Islet of Langerhans (tissue), 1 donor: ENCODE measurements around the gene RGS19.

Experiments
- FAIRE-seq: peaks from one replicate; lab custom pipeline; 2011; peaks lifted over from hg19 to GRCh38; lab: Jason Lieb, UNC

RGS19 gene

GRCh38 chr20:64107736-64108457, 28.6 kb upstream of the RGS19 start:
- FAIRE-seq = no peak

- no peak for FAIRE-seq
These were observed 27.8 kb upstream of the RGS19 start, which contains the start of gene NPBWR2 for GRCh38 chr20:64106981-64107735. Gene NPBWR2, minus strand, starts transcription at chr20:64107565. Its CDS starts 734 bp downstream, at chr20:64106831.

- no peak for FAIRE-seq
These were observed 27.2 kb upstream of the RGS19 start for GRCh38 chr20:64106435-64106961.

- FAIRE-seq = no peak
These were observed 26.6 kb upstream of the RGS19 start for GRCh38 chr20:64105846-64106434.

GRCh38 chr20:64104667-64105451, 25.5 kb upstream of the RGS19 start:
- FAIRE-seq = no peak

GRCh38 chr20:64103871-64104666, 24.8 kb upstream of the RGS19 start:
- FAIRE-seq = no peak

GRCh38 chr20:64102647-64103354, 23.5 kb upstream of the RGS19 start:
- no peak for FAIRE-seq

GRCh38 chr20:64101731-64102621, 22.7 kb upstream of the RGS19 start:
- FAIRE-seq = no peak

- FAIRE-seq = no peak
These were observed 21.8 kb upstream of the RGS19 start for GRCh38 chr20:64100946-64101688.

GRCh38 chr20:64100566-64100888, 21.2 kb upstream of the RGS19 start:
- no peak for FAIRE-seq

GRCh38 chr20:64099880-64100565, 20.7 kb upstream of the RGS19 start:
- FAIRE-seq = no peak

- no peak for FAIRE-seq
These were observed 19.9 kb upstream of the RGS19 start for GRCh38 chr20:64099086-64099786.

GRCh38 chr20:64098471-64099013, 19.2 kb upstream of the RGS19 start:
- FAIRE-seq = no peak

- no peak for FAIRE-seq
These were observed 17.2 kb upstream of the RGS19 start for GRCh38 chr20:64096535-64096934.

- FAIRE-seq = no peak
These were observed 16.6 kb upstream of the RGS19 start for GRCh38 chr20:64095927-64096326.

GRCh38 chr20:64095455-64095854, 16.1 kb upstream of the RGS19 start:
- FAIRE-seq = no peak

GRCh38 chr20:64093013-64093503, 13.7 kb upstream of the RGS19 start:
- FAIRE-seq = no peak
